T-helper 2 cell treated with Interferon-gamma antibody and Interleukin-4, amounts not matched to agents 5 μg/mL and 100 μg/mL, for 36 hours (primary cell): Measurements from ENCODE around the gene HNRNPM.

Experiments
- DNase-seq: peaks from one replicate; pipeline ENCODE4 v3.0.0; 2021; ENCODE audit warnings: low spot score
- H3K27ac Mint-ChIP-seq: one replicate; pipeline ENCODE4 v1.8.0; 2021; ENCODE audit warnings: mild to moderate bottlenecking, mixed read lengths
- H3K27me3 Mint-ChIP-seq: one replicate; pipeline ENCODE4 v1.8.0; 2021; ENCODE audit warnings: low read depth, mixed read lengths
- H3K36me3 Mint-ChIP-seq: one replicate; pipeline ENCODE4 v1.8.0; 2021; ENCODE audit warnings: low read depth, mixed read lengths
- H3K4me1 Mint-ChIP-seq: one replicate; pipeline ENCODE4 v1.8.0; 2021; ENCODE audit warnings: low read depth, mixed read lengths
- H3K4me3 Mint-ChIP-seq: one replicate; pipeline ENCODE4 v1.8.0; 2022; ENCODE audit warnings: mild to moderate bottlenecking, moderate library complexity, mixed read lengths
- H3K9me3 Mint-ChIP-seq: one replicate; pipeline ENCODE4 v1.8.0; 2021; ENCODE audit warnings: mixed read lengths

The HNRNPM gene

DNA sequence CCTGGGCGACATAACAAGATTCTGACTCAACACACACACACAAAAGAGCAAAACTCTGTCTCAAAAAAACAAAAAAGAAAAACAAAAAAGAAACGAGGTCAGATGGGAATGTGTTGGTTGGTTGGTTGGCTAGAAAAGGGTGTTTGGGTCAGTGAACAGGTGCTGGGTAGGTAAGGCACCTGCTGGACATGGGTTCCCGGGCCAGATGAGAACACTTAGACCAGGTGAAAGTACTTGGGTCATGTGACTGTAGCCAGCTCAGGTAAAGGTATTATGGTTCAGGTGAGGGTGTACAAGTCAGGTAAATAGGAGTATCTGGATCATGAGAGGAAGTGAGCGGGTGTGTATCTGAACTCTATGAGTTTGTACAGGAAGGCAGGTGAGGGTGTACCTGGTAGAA, 83.7 kb downstream of the HNRNPM start:
- Mint-ChIP-seq H3K36me3 (peaks cover 54% of the 10 kb centered on the region), H3K27me3 (no peaks in the 10 kb centered on the region), H3K27ac (no peak overlapping the region), H3K4me3 (no peak overlapping the region), H3K9me3 (no peaks in the 10 kb centered on the region), H3K4me1 (peaks cover 4% of the 10 kb centered on the region)
- no peak for DNase-seq

DNA sequence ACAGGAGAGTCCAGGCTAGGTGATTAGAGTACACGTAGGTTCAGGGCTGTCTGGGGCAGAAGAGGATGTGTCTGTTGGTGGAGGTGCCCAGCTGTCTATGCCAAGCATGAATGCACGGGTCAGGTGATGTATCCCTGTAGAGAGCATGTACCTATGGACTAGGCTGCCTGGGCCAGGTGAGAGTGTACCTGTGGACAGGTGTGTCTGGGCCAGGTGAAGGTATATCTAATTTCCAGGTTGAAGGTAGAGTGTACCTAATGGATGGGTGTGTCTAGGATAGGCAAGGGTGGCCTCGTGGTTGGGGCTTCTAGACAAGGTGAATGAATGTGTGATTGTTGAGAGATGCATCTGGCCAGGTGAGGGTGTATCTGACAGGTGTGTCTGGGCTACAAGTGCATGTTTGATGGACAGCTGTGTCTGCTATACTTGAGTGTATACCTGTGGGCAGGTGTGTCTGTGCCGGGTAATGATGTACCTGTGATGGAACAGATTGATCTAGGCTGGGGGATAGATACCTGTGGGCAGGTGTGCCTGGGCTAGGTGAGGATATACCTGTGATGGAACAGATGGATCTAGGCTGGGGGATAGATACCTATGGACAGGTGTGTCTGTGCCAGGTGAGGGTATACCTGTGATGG, 84.7 kb downstream of the HNRNPM start:
- H3K27me3 Mint-ChIP-seq, result no peaks in the 10 kb centered on the region
- H3K36me3 Mint-ChIP-seq, result peaks cover 55% of the 10 kb centered on the region
- H3K4me1 Mint-ChIP-seq, result peaks cover 4% of the 10 kb centered on the region
- H3K4me3 Mint-ChIP-seq, result no peak overlapping the region
- H3K27ac Mint-ChIP-seq, result no peak overlapping the region
- no peaks in the 10 kb centered on the region for H3K9me3 Mint-ChIP-seq
- no peak for DNase-seq

- Mint-ChIP-seq H3K4me1 (peaks cover 4% of the 10 kb centered on the region), H3K36me3 (peaks cover 57% of the 10 kb centered on the region), H3K4me3 (no peak overlapping the region), H3K27me3 (no peaks in the 10 kb centered on the region), H3K27ac (no peak overlapping the region), H3K9me3 (no peaks in the 10 kb centered on the region)
- DNase-seq, result no peak
Observed at GRCh38 chr19:8530061-8530679, 85.4 kb downstream of the HNRNPM start.

- DNase-seq, result no peak
- Mint-ChIP-seq H3K27me3 (no peaks in the 10 kb centered on the region), H3K9me3 (no peaks in the 10 kb centered on the region), H3K27ac (no peak overlapping the region), H3K4me1 (peaks cover 4% of the 10 kb centered on the region), H3K4me3 (no peak overlapping the region), H3K36me3 (peaks cover 66% of the 10 kb centered on the region)
Observed at GRCh38 chr19:8531470-8531869, 86.7 kb downstream of the HNRNPM start.

- Mint-ChIP-seq H3K9me3 (no peaks in the 10 kb centered on the region), H3K4me1 (no peaks in the 10 kb centered on the region), H3K36me3 (peaks cover 66% of the 10 kb centered on the region), H3K27ac (no peak overlapping the region), H3K27me3 (no peaks in the 10 kb centered on the region), H3K4me3 (no peak overlapping the region)
- no peak for DNase-seq
Observed at GRCh38 chr19:8532225-8532624, 87.5 kb downstream of the HNRNPM start.

DNA sequence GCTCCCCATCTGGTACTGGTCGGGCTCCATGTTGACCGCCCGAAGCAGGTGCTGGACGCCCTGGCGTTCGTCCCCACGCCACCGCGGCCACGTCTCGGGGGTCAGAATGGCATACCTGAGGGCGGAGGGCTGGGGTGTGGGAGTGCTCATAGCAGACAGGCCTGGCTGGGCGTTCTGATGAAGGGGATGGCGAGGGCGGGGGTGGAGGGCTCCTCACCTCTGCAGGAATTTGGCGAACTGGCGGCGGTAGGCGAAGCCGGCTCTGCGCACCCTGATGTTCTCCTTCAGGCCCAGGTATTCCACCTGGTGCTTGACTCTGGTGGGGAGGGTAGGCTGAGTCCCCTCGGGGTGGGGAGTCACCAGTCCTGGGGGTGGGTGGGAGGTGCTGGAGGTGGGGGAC, 91.5 kb downstream of the HNRNPM start:
- Mint-ChIP-seq H3K27me3 (no peaks in the 10 kb centered on the region), H3K4me1 (no peaks in the 10 kb centered on the region), H3K4me3 (no peak overlapping the region), H3K9me3 (no peaks in the 10 kb centered on the region), H3K27ac (no peak overlapping the region), H3K36me3 (peaks cover 50% of the 10 kb centered on the region)
- DNase-seq, result no peak

- no peak overlapping the region for H3K4me3 Mint-ChIP-seq
- DNase-seq, result no peak
- H3K4me1 Mint-ChIP-seq, result no peaks in the 10 kb centered on the region
- H3K36me3 Mint-ChIP-seq, result peaks cover 47% of the 10 kb centered on the region
- peak overlapping the region; percentile 2 for H3K27ac Mint-ChIP-seq
- H3K27me3 Mint-ChIP-seq, result no peaks in the 10 kb centered on the region
- H3K9me3 Mint-ChIP-seq, result no peaks in the 10 kb centered on the region
Observed at GRCh38 chr19:8537099-8537498, 92.3 kb downstream of the HNRNPM start.
